Measurements from ENCODE around the gene KAT2A.

KAT2A gene

DNA sequence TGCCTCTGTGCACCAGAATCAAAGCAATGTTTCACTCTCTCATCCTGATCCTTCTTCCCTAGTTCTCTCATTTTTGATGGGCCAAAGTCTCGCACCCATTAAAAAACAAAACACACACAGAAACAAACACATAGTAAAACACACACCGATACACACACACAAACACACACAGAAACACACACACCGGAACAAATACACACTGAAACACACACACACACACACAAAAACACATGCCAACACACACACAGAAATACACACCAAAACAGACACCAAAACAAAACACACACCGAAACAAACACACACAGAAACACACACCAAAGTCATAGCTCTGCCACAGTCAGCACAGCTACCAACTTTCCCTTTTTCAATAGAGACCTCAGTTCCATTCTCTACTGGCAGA lies 10.1 kb upstream of the KAT2A start:
- H3K9me2 ChIP-seq (replicated peaks; ENCODE audit: insufficient read depth, low read length), result no peaks in the 10 kb centered on the region
- H3K9ac ChIP-seq (ENCODE audit: low read length), result no peak overlapping the region
- no peak overlapping the region for H3K4me3 ChIP-seq (ENCODE audit: insufficient read depth, low read length, poor library complexity, severe bottlenecking)
- H3K27me3 ChIP-seq (ENCODE audit: low read length), result no peaks in the 10 kb centered on the region
- peaks cover 10% of the 10 kb centered on the region for H3K36me3 ChIP-seq (ENCODE audit: low read length)
- no peak overlapping the region for H2AFZ ChIP-seq (ENCODE audit: low read depth, low read length, severe bottlenecking)
- H3K79me2 ChIP-seq (ENCODE audit: insufficient read depth, low read length), result peaks cover 40% of the 10 kb centered on the region
- H4K20me1 ChIP-seq (ENCODE audit: low read depth, low read length), result peaks cover 13% of the 10 kb centered on the region; the same call in 1 of the 2 replicates
- no peaks in the 10 kb centered on the region for H3K9me3 ChIP-seq (ENCODE audit: insufficient read depth, low read length)
- peaks cover 28% of the 10 kb centered on the region for H3F3A ChIP-seq (ENCODE audit: insufficient read depth)
- no peak overlapping the region for H3K4me2 ChIP-seq (ENCODE audit: low read depth, low read length, poor library complexity, severe bottlenecking)
- H3K27ac ChIP-seq (ENCODE audit: low read depth, low read length), result no peak overlapping the region
- TF ChIP-seq, protein P1, sequence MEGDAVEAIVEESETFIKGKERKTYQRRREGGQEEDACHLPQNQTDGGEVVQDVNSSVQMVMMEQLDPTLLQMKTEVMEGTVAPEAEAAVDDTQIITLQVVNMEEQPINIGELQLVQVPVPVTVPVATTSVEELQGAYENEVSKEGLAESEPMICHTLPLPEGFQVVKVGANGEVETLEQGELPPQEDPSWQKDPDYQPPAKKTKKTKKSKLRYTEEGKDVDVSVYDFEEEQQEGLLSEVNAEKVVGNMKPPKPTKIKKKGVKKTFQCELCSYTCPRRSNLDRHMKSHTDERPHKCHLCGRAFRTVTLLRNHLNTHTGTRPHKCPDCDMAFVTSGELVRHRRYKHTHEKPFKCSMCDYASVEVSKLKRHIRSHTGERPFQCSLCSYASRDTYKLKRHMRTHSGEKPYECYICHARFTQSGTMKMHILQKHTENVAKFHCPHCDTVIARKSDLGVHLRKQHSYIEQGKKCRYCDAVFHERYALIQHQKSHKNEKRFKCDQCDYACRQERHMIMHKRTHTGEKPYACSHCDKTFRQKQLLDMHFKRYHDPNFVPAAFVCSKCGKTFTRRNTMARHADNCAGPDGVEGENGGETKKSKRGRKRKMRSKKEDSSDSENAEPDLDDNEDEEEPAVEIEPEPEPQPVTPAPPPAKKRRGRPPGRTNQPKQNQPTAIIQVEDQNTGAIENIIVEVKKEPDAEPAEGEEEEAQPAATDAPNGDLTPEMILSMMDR (IDR thresholded peaks at IDR 0.05; ENCODE audit: insufficient read depth, low read length, poor library complexity, severe bottlenecking), result no peak
- no peak for TF ChIP-seq EZH2phosphoT487 (conservative IDR thresholded peaks at IDR 0.05; ENCODE audit: low read length)

- H3K79me2 ChIP-seq (ENCODE audit: insufficient read depth, low read length), result peaks cover 31% of the 10 kb centered on the region
- H3K9me3 ChIP-seq (ENCODE audit: insufficient read depth, low read length), result no peaks in the 10 kb centered on the region
- TF ChIP-seq EZH2phosphoT487 (conservative IDR thresholded peaks at IDR 0.05; ENCODE audit: low read length), result no peak
- TF ChIP-seq, protein P1 (IDR thresholded peaks at IDR 0.05; ENCODE audit: insufficient read depth, low read length, poor library complexity, severe bottlenecking), result no peak
- no peak overlapping the region for H3K27ac ChIP-seq (ENCODE audit: low read depth, low read length)
- H3K9ac ChIP-seq (ENCODE audit: low read length), result no peak overlapping the region
- peaks cover 28% of the 10 kb centered on the region for H3F3A ChIP-seq (ENCODE audit: insufficient read depth)
- no peak overlapping the region for H2AFZ ChIP-seq (ENCODE audit: low read depth, low read length, severe bottlenecking)
- H3K4me3 ChIP-seq (ENCODE audit: insufficient read depth, low read length, poor library complexity, severe bottlenecking), result no peak overlapping the region
- peaks cover 14% of the 10 kb centered on the region for H3K36me3 ChIP-seq (ENCODE audit: low read length)
- H3K9me2 ChIP-seq (replicated peaks; ENCODE audit: insufficient read depth, low read length), result no peaks in the 10 kb centered on the region
- H4K20me1 ChIP-seq (ENCODE audit: low read depth, low read length), result peaks cover 13% of the 10 kb centered on the region; the same call in 1 of the 2 replicates
- no peaks in the 10 kb centered on the region for H3K27me3 ChIP-seq (ENCODE audit: low read length)
- H3K4me2 ChIP-seq (ENCODE audit: low read depth, low read length, poor library complexity, severe bottlenecking), result no peak overlapping the region
Measured at GRCh38 chr17:42130310-42130936, 9.3 kb upstream of the KAT2A start.

GRCh38 chr17:42129109-42129837 lies 8.1 kb upstream of the KAT2A start:
- H3K36me3 ChIP-seq (ENCODE audit: low read length), result peaks cover 14% of the 10 kb centered on the region
- no peaks in the 10 kb centered on the region for H3K27me3 ChIP-seq (ENCODE audit: low read length)
- H3K4me2 ChIP-seq (ENCODE audit: low read depth, low read length, poor library complexity, severe bottlenecking), result no peak overlapping the region
- H3K79me2 ChIP-seq (ENCODE audit: insufficient read depth, low read length), result peaks cover 26% of the 10 kb centered on the region
- TF ChIP-seq EZH2phosphoT487 (conservative IDR thresholded peaks at IDR 0.05; ENCODE audit: low read length), result no peak
- TF ChIP-seq, protein P1 (IDR thresholded peaks at IDR 0.05; ENCODE audit: insufficient read depth, low read length, poor library complexity, severe bottlenecking), result no peak
- peaks cover 13% of the 10 kb centered on the region; the same call in 1 of the 2 replicates for H4K20me1 ChIP-seq (ENCODE audit: low read depth, low read length)
- H3K9ac ChIP-seq (ENCODE audit: low read length), result no peak overlapping the region
- no peak overlapping the region for H2AFZ ChIP-seq (ENCODE audit: low read depth, low read length, severe bottlenecking)
- H3K9me3 ChIP-seq (ENCODE audit: insufficient read depth, low read length), result no peaks in the 10 kb centered on the region
- no peak overlapping the region for H3K27ac ChIP-seq (ENCODE audit: low read depth, low read length)
- no peak overlapping the region for H3K4me3 ChIP-seq (ENCODE audit: insufficient read depth, low read length, poor library complexity, severe bottlenecking)
- H3K9me2 ChIP-seq (replicated peaks; ENCODE audit: insufficient read depth, low read length), result no peaks in the 10 kb centered on the region
- H3F3A ChIP-seq (ENCODE audit: insufficient read depth), result peaks cover 27% of the 10 kb centered on the region
